MM.1S (cell line): ENCODE data around the gene CFAP54.

Experiments
- EZH2 ChIP-seq: fragments of 300-600 bp; sonication (generic); optimal IDR thresholded peaks from 2 replicates; pipeline ENCODE3; 2017; ENCODE audit warnings: low read depth, mild to moderate bottlenecking, antibody characterized with exemption, low read length, mixed read lengths
- EZH2phosphoT487 ChIP-seq: fragments of 300-600 bp; sonication (generic); IDR thresholded peaks from 2 replicates; pipeline ENCODE4 v1.6.1; 2018; ENCODE audit warnings: antibody characterized with exemption, low read length
- TF ChIP-seq, protein P1 (sequence below): fragments of 300-600 bp; sonication (generic); IDR thresholded peaks from 2 replicates; pipeline ENCODE4 v1.5.1; 2016; ENCODE audit warnings: antibody characterized with exemption, low read length, mixed read lengths

DNA sequence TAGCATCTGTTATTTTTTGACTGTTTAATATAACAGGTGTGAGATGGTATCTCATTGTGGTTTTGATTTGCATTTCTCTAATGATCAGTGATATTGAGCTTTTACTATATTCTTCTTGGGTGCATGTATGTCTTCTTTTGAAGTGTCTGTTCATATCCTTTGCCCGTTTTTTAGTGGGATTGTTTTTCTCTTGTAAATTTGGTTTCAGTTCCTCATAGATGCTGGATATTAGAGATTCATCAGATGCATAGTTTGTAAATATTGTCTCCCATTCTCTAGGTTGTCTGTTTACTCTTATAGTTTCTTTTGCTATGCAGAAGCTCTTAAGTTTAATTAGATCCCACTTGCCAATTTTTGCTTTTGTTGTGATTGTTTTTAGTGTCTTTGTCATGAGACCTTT is 368.8 kb downstream of the CFAP54 start:
- TF ChIP-seq, protein P1, sequence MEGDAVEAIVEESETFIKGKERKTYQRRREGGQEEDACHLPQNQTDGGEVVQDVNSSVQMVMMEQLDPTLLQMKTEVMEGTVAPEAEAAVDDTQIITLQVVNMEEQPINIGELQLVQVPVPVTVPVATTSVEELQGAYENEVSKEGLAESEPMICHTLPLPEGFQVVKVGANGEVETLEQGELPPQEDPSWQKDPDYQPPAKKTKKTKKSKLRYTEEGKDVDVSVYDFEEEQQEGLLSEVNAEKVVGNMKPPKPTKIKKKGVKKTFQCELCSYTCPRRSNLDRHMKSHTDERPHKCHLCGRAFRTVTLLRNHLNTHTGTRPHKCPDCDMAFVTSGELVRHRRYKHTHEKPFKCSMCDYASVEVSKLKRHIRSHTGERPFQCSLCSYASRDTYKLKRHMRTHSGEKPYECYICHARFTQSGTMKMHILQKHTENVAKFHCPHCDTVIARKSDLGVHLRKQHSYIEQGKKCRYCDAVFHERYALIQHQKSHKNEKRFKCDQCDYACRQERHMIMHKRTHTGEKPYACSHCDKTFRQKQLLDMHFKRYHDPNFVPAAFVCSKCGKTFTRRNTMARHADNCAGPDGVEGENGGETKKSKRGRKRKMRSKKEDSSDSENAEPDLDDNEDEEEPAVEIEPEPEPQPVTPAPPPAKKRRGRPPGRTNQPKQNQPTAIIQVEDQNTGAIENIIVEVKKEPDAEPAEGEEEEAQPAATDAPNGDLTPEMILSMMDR, result no peak
- TF ChIP-seq EZH2phosphoT487 (no peak), EZH2 (no peak)
